Endothelial cell of umbilical vein (primary cell): Measurements from ENCODE around the gene DNMT1. TPM values are rescaled to one million over a fixed set of nuclear protein-coding genes. Genes with fewer than 3 reads are reported as not detected.

Experiments used
- BruUV-seq: library from RNA; stranded (reverse); fragments of 400-500 nt; replicated peaks from 2 replicates; lab custom pipeline; 2021; lab: Mats Ljungman, UMichigan
- CTCF ChIA-PET: fragments of 300-600, 350-600 bp; sonication (Branson Sonifier 250); formaldehyde crosslinking; loops from one replicate; lab custom pipeline; 2021; ENCODE audit warnings: antibody characterized with exemption, inconsistent platforms; lab: Charles Lee
- POLR2A ChIA-PET: fragments of 300-600, 350-600 bp; sonication (Branson Sonifier 250); formaldehyde crosslinking; loops from one replicate; lab custom pipeline; 2021; ENCODE audit warnings: antibody characterized with exemption, inconsistent platforms; lab: Charles Lee
- DNase-seq: peaks from one replicate; pipeline ENCODE4 v3.0.0-alpha.2; 2011; ENCODE audit warnings: low read depth, low spot score
- FAIRE-seq: peaks from 2 replicates; lab custom pipeline; 2011; peaks lifted over from hg19 to GRCh38; lab: Jason Lieb, UNC
- H2AFZ ChIP-seq: 2 replicates; pipeline ENCODE4 v1.6.0; 2012; ENCODE audit warnings: low read depth, low read length, control low read depth, inconsistent platforms
- H3K27ac ChIP-seq: 2 replicates; pipeline ENCODE4 v1.5.1; 2011; ENCODE audit warnings: low read depth, mild to moderate bottlenecking, control low read depth, low read length, moderate library complexity; ENCODE audit not compliant: insufficient read depth
- H3K27me3 ChIP-seq, 2 experiments: 2 replicates each; pipeline versions ENCODE4 v1.6.0 to v1.6.1; 2011; ENCODE audit warnings: low read length in 2 of 2, mixed read lengths in 1 of 2; ENCODE audit not compliant: control insufficient read depth in 2 of 2, insufficient read depth in 2 of 2
- H3K36me3 ChIP-seq, 2 experiments: 2 replicates in 1 of 2; 3 replicates in 1 of 2; pipeline ENCODE4 v1.5.1; 2011; ENCODE audit warnings: low read length in 2 of 2, mild to moderate bottlenecking in 1 of 2, moderate library complexity in 1 of 2; ENCODE audit not compliant: control insufficient read depth in 2 of 2, insufficient read depth in 2 of 2; ENCODE audit errors: extremely low read depth in 1 of 2
- H3K4me1 ChIP-seq: 3 replicates; pipeline ENCODE4 v1.5.1; 2011; ENCODE audit warnings: mild to moderate bottlenecking, low read length; ENCODE audit not compliant: control insufficient read depth, insufficient read depth; ENCODE audit errors: extremely low read depth
- H3K4me2 ChIP-seq: 2 replicates; pipeline ENCODE4 v1.6.1; 2011; ENCODE audit warnings: low read length, control low read depth, mixed read lengths; ENCODE audit not compliant: insufficient read depth
- H3K4me3 ChIP-seq, 3 experiments: fragments of 200-600 bp in 1 of 3; sonication (generic), shearing (Covaris generic) in 1 of 3; replicated peaks in 1 of 3; 2 replicates each; pipeline ENCODE4 v1.5.1; 2011 to 2016; ENCODE audit warnings: control low read depth in 3 of 3, low read length in 3 of 3, mild to moderate bottlenecking in 2 of 3, inconsistent platforms in 1 of 3, low read depth in 1 of 3, moderate library complexity in 1 of 3; ENCODE audit not compliant: insufficient read depth in 1 of 3
- H3K79me2 ChIP-seq: 2 replicates; pipeline ENCODE4 v1.6.0; 2012; ENCODE audit warnings: low read length, inconsistent platforms; ENCODE audit not compliant: control insufficient read depth, insufficient read depth
- H3K9ac ChIP-seq: replicated peaks from 2 replicates; pipeline ENCODE3; 2011; ENCODE audit warnings: low read length, control low read depth; ENCODE audit not compliant: insufficient read depth; ENCODE audit errors: extremely low read depth
- H3K9me1 ChIP-seq: replicated peaks from 3 replicates; pipeline ENCODE4 v1.6.0; 2011; ENCODE audit warnings: mild to moderate bottlenecking, low read length; ENCODE audit not compliant: control insufficient read depth, insufficient read depth; ENCODE audit errors: extremely low read depth
- H3K9me3 ChIP-seq: replicated peaks from 2 replicates; pipeline ENCODE4 v1.5.1; 2012; ENCODE audit warnings: low read length, inconsistent platforms; ENCODE audit not compliant: control insufficient read depth, insufficient read depth
- H4K20me1 ChIP-seq: replicated peaks from 2 replicates; pipeline ENCODE3; 2011; ENCODE audit warnings: mild to moderate bottlenecking, low read length; ENCODE audit not compliant: control insufficient read depth, insufficient read depth; ENCODE audit errors: extremely low read depth
- EZH2 ChIP-seq: IDR thresholded peaks from 2 replicates; pipeline ENCODE4 v1.6.1; 2012; ENCODE audit warnings: borderline replicate concordance, low read depth, mild to moderate bottlenecking, moderate library complexity, low read length, inconsistent platforms; ENCODE audit not compliant: severe bottlenecking
- FOS ChIP-seq: IDR thresholded peaks from 2 replicates; pipeline ENCODE4 v1.6.1; 2011; ENCODE audit warnings: mild to moderate bottlenecking, low read length, moderate library complexity, borderline replicate concordance; ENCODE audit not compliant: insufficient read depth
- GATA2 ChIP-seq: IDR thresholded peaks from 2 replicates; pipeline ENCODE4 v1.7.0; 2011; ENCODE audit warnings: low read depth, mild to moderate bottlenecking, moderate library complexity, mixed read lengths, low read length; ENCODE audit not compliant: insufficient read length, insufficient read depth
- JUN ChIP-seq: IDR thresholded peaks from 2 replicates; pipeline ENCODE4 v1.6.1; 2011; ENCODE audit warnings: borderline replicate concordance, low read depth; ENCODE audit not compliant: insufficient read length, insufficient read depth
- MYC ChIP-seq: IDR thresholded peaks from one replicate; pipeline ENCODE4 v1.6.1; 2011; ENCODE audit warnings: mild to moderate bottlenecking, low read depth, low read length
- POLR2A ChIP-seq: IDR thresholded peaks from 2 replicates; pipeline ENCODE4 v1.6.1; 2012; ENCODE audit warnings: low read depth, mild to moderate bottlenecking, control low read depth, low read length
- POLR2AphosphoS5 ChIP-seq: IDR thresholded peaks from 2 replicates; pipeline ENCODE4 v1.6.1; 2012; ENCODE audit warnings: low read depth, mild to moderate bottlenecking, control low read depth, low read length, moderate library complexity; ENCODE audit not compliant: insufficient read depth
- dilution Hi-C: fragments of 300-500 bp; cut with MboI; formaldehyde crosslinking; loops from one replicate; pipeline ENCODE4 v1.15.0; 2019; ENCODE audit warnings: low sequenced_read_pairs; ENCODE audit not compliant: extremely low pct_ligation_motif_present
- intact Hi-C: fragments of 100-400 bp; cut with micrococcal nuclease; formaldehyde crosslinking; loops from one replicate; pipeline ENCODE4 v1.10.0; 2022
- polyA plus RNA-seq, 4 experiments: library from polyadenylated mRNA; depleted of rRNA in 3 of 4; stranded (reverse) in 3 of 4; unstranded in 1 of 4; fragments of >200 nt; gene quantifications; 2 replicates each; pipeline versions ENCODE4 v1.2.1 to v1.2.3, GENCODE V29; 2011 to 2012; ENCODE audit warnings: missing spikeins in 1 of 4
- total RNA-seq: library from RNA; stranded (reverse); gene quantifications from 2 replicates; pipeline ENCODE4 v1.2.3, GENCODE V29; 2021
- TF ChIP-seq, protein P1 (sequence below), 2 donors: IDR thresholded peaks; 1 replicate in 1 of 2; 2 replicates in 1 of 2; pipeline ENCODE4 v1.5.1; 2011; ENCODE audit warnings: low read length in 2 of 2, mild to moderate bottlenecking in 2 of 2, moderate library complexity in 2 of 2, control low read depth in 1 of 2, inconsistent platforms in 1 of 2, low read depth in 1 of 2; ENCODE audit not compliant: insufficient read depth in 1 of 2; ENCODE audit errors: extremely low read depth in 1 of 2
- TF ChIP-seq, protein P2 (sequence below): IDR thresholded peaks from 2 replicates; pipeline ENCODE4 v1.6.1; 2011; ENCODE audit not compliant: insufficient read depth, insufficient read length

Gene DNMT1
- total and polyA plus RNA-seq, 2 donors (not counting 3 experiments of a cell fraction or from before 2014, with no cell fraction given) = 53.4 to 165 TPM

DNA sequence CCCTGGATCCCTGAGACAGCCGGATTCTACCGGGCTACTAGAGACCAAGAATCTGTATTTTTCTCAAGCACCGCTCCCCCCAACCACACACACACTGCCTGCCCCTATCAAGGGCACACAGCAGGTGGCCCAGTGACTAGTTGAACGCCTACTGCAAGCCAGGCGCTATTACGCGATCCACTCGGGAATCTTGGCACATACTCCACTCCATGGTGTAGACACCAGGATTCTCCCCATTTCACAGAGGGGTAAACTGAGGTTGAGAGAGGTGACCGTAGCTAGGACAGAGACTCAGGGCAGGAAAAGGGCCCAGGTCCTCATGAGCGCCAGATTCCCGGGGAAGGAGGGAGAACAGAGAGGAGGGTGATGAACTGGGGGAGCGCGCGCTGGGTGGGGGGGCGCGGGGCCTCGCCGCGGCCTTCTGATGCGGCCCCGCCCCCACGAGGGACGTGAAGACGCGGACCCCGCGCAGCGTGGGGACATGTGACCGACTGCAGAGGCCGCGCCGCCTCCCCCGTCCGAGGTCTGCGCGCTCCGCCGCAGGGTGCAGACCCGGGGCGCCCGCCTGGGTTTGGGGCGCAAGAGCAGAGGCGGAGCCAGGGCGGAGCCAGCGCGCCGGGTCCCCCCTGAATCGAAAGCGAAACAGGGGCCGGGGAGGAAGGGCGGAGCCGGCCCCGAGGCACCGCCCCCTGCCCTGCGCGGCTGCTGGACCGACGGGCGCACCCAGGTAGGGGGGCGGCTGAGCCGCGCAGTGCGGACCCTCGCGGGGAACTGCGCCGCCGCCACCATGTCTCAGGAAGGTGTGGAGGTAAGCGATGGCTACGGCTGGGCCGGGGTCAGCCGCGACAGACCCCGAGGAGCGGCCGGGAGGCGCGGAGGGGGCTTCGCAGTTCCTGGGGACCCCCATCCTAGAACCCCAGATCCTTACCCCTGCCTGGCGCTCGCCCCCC lies 108.8 kb downstream of the DNMT1 start, which contains the start of gene SHFL:
TSS of gene SHFL (plus strand) at position 677 of the 950 bp plus-strand sequence. CDS start at position 788, 111 bp downstream.
- Histone ChIP-seq H3K4me1 (peaks cover 2% of the 10 kb centered on the region), H3K9ac (peak within 1 kb of the TSS; percentile 53), H3K9me3 (no peaks in the 10 kb centered on the region), H3K4me3 (peak within 1 kb of the TSS; percentile 84 to 97 (median 96)), H3K4me2 (peak within 1 kb of the TSS; percentile 74), H2AFZ (peak within 1 kb of the TSS; percentile 96), H4K20me1 (no peaks in the 10 kb centered on the region), H3K79me2 (no peaks in the 10 kb centered on the region), H3K36me3 (peaks cover 0 to 14% of the 10 kb centered on the region in 2 experiments), H3K9me1 (no peaks in the 10 kb centered on the region), H3K27me3 (no peaks in the 10 kb centered on the region), H3K27ac (no peak within 1 kb of the TSS)
- dilution Hi-C loops = no loop called here
- ChIA-PET CTCF (interaction anchor here (0.6 kb wide), 1 partner anchor 13 kb away, joined by 3 read pairs; no protein-coding TSS in a partner anchor), POLR2A (no interaction called here)
- TF ChIP-seq, protein P1, sequence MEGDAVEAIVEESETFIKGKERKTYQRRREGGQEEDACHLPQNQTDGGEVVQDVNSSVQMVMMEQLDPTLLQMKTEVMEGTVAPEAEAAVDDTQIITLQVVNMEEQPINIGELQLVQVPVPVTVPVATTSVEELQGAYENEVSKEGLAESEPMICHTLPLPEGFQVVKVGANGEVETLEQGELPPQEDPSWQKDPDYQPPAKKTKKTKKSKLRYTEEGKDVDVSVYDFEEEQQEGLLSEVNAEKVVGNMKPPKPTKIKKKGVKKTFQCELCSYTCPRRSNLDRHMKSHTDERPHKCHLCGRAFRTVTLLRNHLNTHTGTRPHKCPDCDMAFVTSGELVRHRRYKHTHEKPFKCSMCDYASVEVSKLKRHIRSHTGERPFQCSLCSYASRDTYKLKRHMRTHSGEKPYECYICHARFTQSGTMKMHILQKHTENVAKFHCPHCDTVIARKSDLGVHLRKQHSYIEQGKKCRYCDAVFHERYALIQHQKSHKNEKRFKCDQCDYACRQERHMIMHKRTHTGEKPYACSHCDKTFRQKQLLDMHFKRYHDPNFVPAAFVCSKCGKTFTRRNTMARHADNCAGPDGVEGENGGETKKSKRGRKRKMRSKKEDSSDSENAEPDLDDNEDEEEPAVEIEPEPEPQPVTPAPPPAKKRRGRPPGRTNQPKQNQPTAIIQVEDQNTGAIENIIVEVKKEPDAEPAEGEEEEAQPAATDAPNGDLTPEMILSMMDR (IDR thresholded peaks at IDR 0.05; ENCODE audit: extremely low read depth in 1 of 2, insufficient read depth in 1 of 2, low read depth in 1 of 2, low read length in 2 of 2) = no peak
- TF ChIP-seq POLR2AphosphoS5 = peak; percentile 23
- FAIRE-seq = peak; percentile 26
- no TSS peak for BruUV-seq
- intact Hi-C loops = no loop called here
- peak; percentile 64 for DNase-seq

DNA sequence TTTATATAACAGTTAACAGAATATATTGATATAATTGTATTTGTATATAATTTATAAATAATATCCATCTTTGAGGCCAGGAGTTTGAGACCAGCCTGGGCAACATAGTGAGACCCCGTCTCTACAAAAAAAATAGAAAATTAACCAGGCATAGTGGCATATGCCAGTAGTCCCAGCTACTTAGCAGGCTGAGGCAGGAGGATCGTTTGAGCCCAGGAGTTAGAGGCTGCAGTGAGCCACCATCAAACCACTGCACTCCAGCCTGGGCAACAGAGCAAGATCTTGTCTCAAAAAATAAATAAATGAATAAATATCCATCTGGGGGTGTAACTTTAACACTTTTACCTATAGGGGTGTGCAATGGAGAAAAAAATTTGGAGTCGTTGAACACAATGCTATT lies 110.0 kb downstream of the DNMT1 start:
- no peak for DNase-seq
- intact Hi-C loops (no loop called here), dilution Hi-C loops (no loop called here)
- H4K20me1 ChIP-seq = no peaks in the 10 kb centered on the region
- no peak overlapping the region for H3K9ac ChIP-seq
- ChIA-PET POLR2A (no interaction called here), CTCF (interaction anchor here (1.1 to 1.5 kb wide), 2 partner anchors 29 to 57 kb away, joined by 3 to 4 read pairs; no protein-coding TSS in a partner anchor)
- H3K27ac ChIP-seq = no peak overlapping the region
- FAIRE-seq = no peak
- BruUV-seq = no TSS peak
- no peak overlapping the region for H2AFZ ChIP-seq
- H3K9me3 ChIP-seq = no peaks in the 10 kb centered on the region
- peaks cover 0 to 9% of the 10 kb centered on the region in 2 experiments for H3K36me3 ChIP-seq
- TF ChIP-seq GATA2 (no peak), POLR2AphosphoS5 (no peak), MYC (no peak), FOS (no peak), EZH2 (no peak), POLR2A (no peak), JUN (no peak)
- TF ChIP-seq, protein P2, sequence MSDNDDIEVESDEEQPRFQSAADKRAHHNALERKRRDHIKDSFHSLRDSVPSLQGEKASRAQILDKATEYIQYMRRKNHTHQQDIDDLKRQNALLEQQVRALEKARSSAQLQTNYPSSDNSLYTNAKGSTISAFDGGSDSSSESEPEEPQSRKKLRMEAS = no peak
- TF ChIP-seq, protein P1 (IDR thresholded peaks at IDR 0.05; ENCODE audit: extremely low read depth in 1 of 2, insufficient read depth in 1 of 2, low read depth in 1 of 2, low read length in 2 of 2) = no peak
- H3K4me2 ChIP-seq = no peak overlapping the region
- no peaks in the 10 kb centered on the region for H3K79me2 ChIP-seq
- H3K4me1 ChIP-seq = peaks cover 2% of the 10 kb centered on the region
- H3K9me1 ChIP-seq = no peaks in the 10 kb centered on the region
- H3K4me3 ChIP-seq = no peak overlapping the region
- no peaks in the 10 kb centered on the region for H3K27me3 ChIP-seq
